HG03060 (cell line): Measurements from ENCODE around the gene MBOAT1.
"Not testable (repeated sequence)": the region's sequence is repeated elsewhere in the genome, so short reads cannot be mapped to it uniquely, and the experiment has no call there.

ENCODE experiments used
- ATAC-seq: cut with Tn5 transposase; IDR thresholded peaks from one replicate; pipeline ENCODE4 v1.9.1; 2021; ENCODE audit warnings: low read depth, moderate number of reproducible peaks; ENCODE audit not compliant: unreplicated experiment

Gene MBOAT1

GRCh38 chr6:20173833-20174792 lies 38.2 kb downstream of the MBOAT1 start:
- ATAC-seq: no peak

- no peak for ATAC-seq
Observed at GRCh38 chr6:20172842-20173456, 39.3 kb downstream of the MBOAT1 start.

GRCh38 chr6:20170455-20171148 lies 41.7 kb downstream of the MBOAT1 start:
- ATAC-seq: no peak

GRCh38 chr6:20169786-20170185 lies 42.5 kb downstream of the MBOAT1 start:
- no peak for ATAC-seq

GRCh38 chr6:20169119-20169557 lies 43.1 kb downstream of the MBOAT1 start:
- no peak for ATAC-seq

GRCh38 chr6:20168690-20169089 lies 43.6 kb downstream of the MBOAT1 start:
- ATAC-seq: no peak

- no peak for ATAC-seq
Observed at GRCh38 chr6:20167601-20168000, 44.7 kb downstream of the MBOAT1 start.

GRCh38 chr6:20166210-20166609 lies 46.1 kb downstream of the MBOAT1 start:
- no peak for ATAC-seq

- ATAC-seq: no peak
Observed at GRCh38 chr6:20162515-20162914, 49.8 kb downstream of the MBOAT1 start.

GRCh38 chr6:20160541-20161283 lies 51.6 kb downstream of the MBOAT1 start:
- no peak for ATAC-seq

GRCh38 chr6:20159781-20160540 lies 52.3 kb downstream of the MBOAT1 start:
- ATAC-seq: no peak

GRCh38 chr6:20159098-20159497 lies 53.2 kb downstream of the MBOAT1 start:
- no peak for ATAC-seq

- ATAC-seq: no peak
Observed at GRCh38 chr6:20158676-20159075, 53.6 kb downstream of the MBOAT1 start.

GRCh38 chr6:20156824-20157223 lies 55.4 kb downstream of the MBOAT1 start:
- ATAC-seq: no peak

GRCh38 chr6:20154753-20155152 lies 57.5 kb downstream of the MBOAT1 start:
- no peak for ATAC-seq

GRCh38 chr6:20153194-20153593 lies 59.1 kb downstream of the MBOAT1 start:
- no peak for ATAC-seq

GRCh38 chr6:20148433-20148832 lies 63.8 kb downstream of the MBOAT1 start:
- ATAC-seq: no peak

- ATAC-seq: no peak
Observed at GRCh38 chr6:20147469-20147868, 64.8 kb downstream of the MBOAT1 start.

GRCh38 chr6:20146831-20147230 lies 65.4 kb downstream of the MBOAT1 start:
- ATAC-seq: not testable (repeated sequence)

- no peak for ATAC-seq
Observed at GRCh38 chr6:20146291-20146690, 66.0 kb downstream of the MBOAT1 start.
